Measurements from ENCODE around the gene C9orf43.

The C9orf43 gene

GRCh38 chr9:113463418-113464285, 53.1 kb downstream of the C9orf43 start, which contains the start of gene RGS3:
TSS of gene RGS3 (plus strand) at chr9:113463727. CDS start at chr9:113463803, 76 bp downstream.
- no peak for DNase-seq (ENCODE audit: low read depth in 2 of 2, low spot score in 1 of 2)

- no peak for DNase-seq (ENCODE audit: low read depth in 2 of 2, low spot score in 1 of 2)
Observed at GRCh38 chr9:113464286-113464660, 53.7 kb downstream of the C9orf43 start.

- no peak for DNase-seq (ENCODE audit: low read depth in 2 of 2, low spot score in 1 of 2)
Observed at GRCh38 chr9:113465599-113466140, 55.1 kb downstream of the C9orf43 start.

- no peak for DNase-seq (ENCODE audit: low read depth in 2 of 2, low spot score in 1 of 2)
Observed at GRCh38 chr9:113467183-113467582, 56.6 kb downstream of the C9orf43 start.

- DNase-seq (ENCODE audit: low read depth in 2 of 2, low spot score in 1 of 2): no peak
Observed at GRCh38 chr9:113468716-113469448, 58.3 kb downstream of the C9orf43 start.

GRCh38 chr9:113471143-113471542, 60.6 kb downstream of the C9orf43 start:
- no peak for DNase-seq (ENCODE audit: low read depth in 2 of 2, low spot score in 1 of 2)

GRCh38 chr9:113471566-113471965, 61.0 kb downstream of the C9orf43 start:
- no peak for DNase-seq (ENCODE audit: low read depth in 2 of 2, low spot score in 1 of 2)

- DNase-seq (ENCODE audit: low read depth in 2 of 2, low spot score in 1 of 2): no peak
Observed at GRCh38 chr9:113472199-113472598, 61.7 kb downstream of the C9orf43 start.

- no peak for DNase-seq (ENCODE audit: low read depth in 2 of 2, low spot score in 1 of 2)
Observed at GRCh38 chr9:113474360-113475028, 63.9 kb downstream of the C9orf43 start.

- DNase-seq (ENCODE audit: low read depth in 2 of 2, low spot score in 1 of 2): no peak
Observed at GRCh38 chr9:113475031-113475430, 64.5 kb downstream of the C9orf43 start.

GRCh38 chr9:113475992-113476391, 65.4 kb downstream of the C9orf43 start:
- DNase-seq (ENCODE audit: low read depth in 2 of 2, low spot score in 1 of 2): no peak

GRCh38 chr9:113476511-113476916, 66.0 kb downstream of the C9orf43 start:
- no peak for DNase-seq (ENCODE audit: low read depth in 2 of 2, low spot score in 1 of 2)

GRCh38 chr9:113477058-113477457, 66.5 kb downstream of the C9orf43 start:
- DNase-seq (ENCODE audit: low read depth in 2 of 2, low spot score in 1 of 2): no peak

GRCh38 chr9:113477661-113478060, 67.1 kb downstream of the C9orf43 start:
- DNase-seq (ENCODE audit: low read depth in 2 of 2, low spot score in 1 of 2): no peak

- DNase-seq (ENCODE audit: low read depth in 2 of 2, low spot score in 1 of 2): peak in 1 of 2 donors; percentile 17
Observed at GRCh38 chr9:113479174-113479621, 68.7 kb downstream of the C9orf43 start.

All from stimulated activated CD8-positive, alpha-beta memory T cell treated with anti-CD3 and anti-CD28 coated beads, Interleukin-4, amount 100 ng/mL, for 1 hour (primary cell).